ENCODE results near the gene TPM1. TPM values are rescaled to one million over a fixed set of nuclear protein-coding genes. Genes with fewer than 3 reads are reported as not detected.
A peak's percentile ranks its signal among the peaks of the same experiment; 100 is the strongest.

Gene TPM1
- polyA plus RNA-seq, 1 of the 3 experiments (the other 2 are of a cell fraction), result 1,371 TPM

DNA sequence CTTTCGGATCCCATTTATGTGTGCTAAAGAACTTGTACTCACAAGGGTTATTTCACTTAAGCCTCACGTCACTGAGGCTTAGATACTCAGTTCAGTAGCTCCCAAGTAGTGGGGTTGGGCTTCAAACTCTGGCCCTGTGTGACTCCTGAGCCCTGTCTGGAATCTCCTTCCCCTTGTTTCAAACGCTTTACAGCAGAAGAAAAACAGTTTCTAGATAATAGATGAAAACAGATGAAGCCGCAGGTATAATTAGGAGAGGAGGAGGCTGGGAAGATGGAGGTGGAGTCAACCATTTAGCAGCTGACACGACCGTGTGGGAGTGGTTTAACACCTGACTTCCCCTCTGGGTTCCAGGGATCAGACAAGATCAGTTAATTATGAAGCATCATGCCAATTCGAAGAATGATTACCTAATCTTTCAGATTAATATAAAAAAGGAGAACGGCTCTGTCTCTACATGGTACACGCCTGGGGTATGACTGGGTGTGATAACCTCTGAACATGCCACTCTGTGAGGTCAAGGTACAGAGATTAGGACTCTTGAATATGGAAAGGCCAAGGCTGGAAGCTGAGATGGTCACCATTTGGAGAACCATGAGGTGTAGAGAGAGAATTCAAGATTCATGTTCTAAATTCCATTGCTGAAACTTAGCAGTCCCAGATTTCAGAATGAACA lies 31.1 kb downstream of the TPM1 start (continued):
- TF ChIP-seq MXI1 (IDR thresholded peaks at IDR 0.05; ENCODE audit: low read depth, low read length) (no peak), TAF1 (IDR thresholded peaks at IDR 0.05; ENCODE audit: borderline replicate concordance, low read depth, low read length) (no peak), RXRA (IDR thresholded peaks at IDR 0.05; ENCODE audit: borderline replicate concordance, low read depth) (no peak), RAD21 (IDR thresholded peaks at IDR 0.05; ENCODE audit: low read length) (no peak), NRF1 (IDR thresholded peaks at IDR 0.05; ENCODE audit: low read depth, low read length) (no peak), CHD2 (IDR thresholded peaks at IDR 0.05; ENCODE audit: low read length, partially characterized antibody) (no peak), EZH2phosphoT487 (IDR thresholded peaks at IDR 0.05; ENCODE audit: borderline replicate concordance, low read depth) (no peak), TEAD4 (IDR thresholded peaks at IDR 0.05; ENCODE audit: borderline replicate concordance, insufficient read depth) (no peak), YY1 (IDR thresholded peaks at IDR 0.05; ENCODE audit: low read depth) (no peak), JUND (IDR thresholded peaks at IDR 0.05) (peak; percentile 17; the same call in 1 of the 2 replicates), RFX5 (IDR thresholded peaks at IDR 0.05; ENCODE audit: low read length) (no peak), RCOR1 (IDR thresholded peaks at IDR 0.05; ENCODE audit: low read length) (no peak), MEF2A (IDR thresholded peaks at IDR 0.05; ENCODE audit: borderline replicate concordance, low read depth) (no peak), GATA2 (CRISPR knock-in tag; IDR thresholded peaks at IDR 0.05) (no peak), NFIC (IDR thresholded peaks at IDR 0.05; ENCODE audit: borderline replicate concordance) (no peak), EP300 (IDR thresholded peaks at IDR 0.05; ENCODE audit: borderline replicate concordance in 1 of 2, low read depth in 1 of 2, low read length in 1 of 2) (no peak), FOXJ3 (CRISPR knock-in tag; IDR thresholded peaks at IDR 0.05) (no peak)
- TF ChIP-seq, protein P1, sequence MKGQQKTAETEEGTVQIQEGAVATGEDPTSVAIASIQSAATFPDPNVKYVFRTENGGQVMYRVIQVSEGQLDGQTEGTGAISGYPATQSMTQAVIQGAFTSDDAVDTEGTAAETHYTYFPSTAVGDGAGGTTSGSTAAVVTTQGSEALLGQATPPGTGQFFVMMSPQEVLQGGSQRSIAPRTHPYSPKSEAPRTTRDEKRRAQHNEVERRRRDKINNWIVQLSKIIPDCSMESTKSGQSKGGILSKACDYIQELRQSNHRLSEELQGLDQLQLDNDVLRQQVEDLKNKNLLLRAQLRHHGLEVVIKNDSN (IDR thresholded peaks at IDR 0.05; ENCODE audit: borderline replicate concordance, low read depth), result no peak
- TF ChIP-seq, protein P2, sequence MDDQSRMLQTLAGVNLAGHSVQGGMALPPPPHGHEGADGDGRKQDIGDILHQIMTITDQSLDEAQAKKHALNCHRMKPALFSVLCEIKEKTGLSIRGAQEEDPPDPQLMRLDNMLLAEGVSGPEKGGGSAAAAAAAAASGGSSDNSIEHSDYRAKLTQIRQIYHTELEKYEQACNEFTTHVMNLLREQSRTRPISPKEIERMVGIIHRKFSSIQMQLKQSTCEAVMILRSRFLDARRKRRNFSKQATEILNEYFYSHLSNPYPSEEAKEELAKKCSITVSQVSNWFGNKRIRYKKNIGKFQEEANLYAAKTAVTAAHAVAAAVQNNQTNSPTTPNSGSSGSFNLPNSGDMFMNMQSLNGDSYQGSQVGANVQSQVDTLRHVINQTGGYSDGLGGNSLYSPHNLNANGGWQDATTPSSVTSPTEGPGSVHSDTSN (IDR thresholded peaks at IDR 0.05), result peak; percentile 33; the same call in 1 of the 2 replicates
- TF ChIP-seq, protein P3, sequence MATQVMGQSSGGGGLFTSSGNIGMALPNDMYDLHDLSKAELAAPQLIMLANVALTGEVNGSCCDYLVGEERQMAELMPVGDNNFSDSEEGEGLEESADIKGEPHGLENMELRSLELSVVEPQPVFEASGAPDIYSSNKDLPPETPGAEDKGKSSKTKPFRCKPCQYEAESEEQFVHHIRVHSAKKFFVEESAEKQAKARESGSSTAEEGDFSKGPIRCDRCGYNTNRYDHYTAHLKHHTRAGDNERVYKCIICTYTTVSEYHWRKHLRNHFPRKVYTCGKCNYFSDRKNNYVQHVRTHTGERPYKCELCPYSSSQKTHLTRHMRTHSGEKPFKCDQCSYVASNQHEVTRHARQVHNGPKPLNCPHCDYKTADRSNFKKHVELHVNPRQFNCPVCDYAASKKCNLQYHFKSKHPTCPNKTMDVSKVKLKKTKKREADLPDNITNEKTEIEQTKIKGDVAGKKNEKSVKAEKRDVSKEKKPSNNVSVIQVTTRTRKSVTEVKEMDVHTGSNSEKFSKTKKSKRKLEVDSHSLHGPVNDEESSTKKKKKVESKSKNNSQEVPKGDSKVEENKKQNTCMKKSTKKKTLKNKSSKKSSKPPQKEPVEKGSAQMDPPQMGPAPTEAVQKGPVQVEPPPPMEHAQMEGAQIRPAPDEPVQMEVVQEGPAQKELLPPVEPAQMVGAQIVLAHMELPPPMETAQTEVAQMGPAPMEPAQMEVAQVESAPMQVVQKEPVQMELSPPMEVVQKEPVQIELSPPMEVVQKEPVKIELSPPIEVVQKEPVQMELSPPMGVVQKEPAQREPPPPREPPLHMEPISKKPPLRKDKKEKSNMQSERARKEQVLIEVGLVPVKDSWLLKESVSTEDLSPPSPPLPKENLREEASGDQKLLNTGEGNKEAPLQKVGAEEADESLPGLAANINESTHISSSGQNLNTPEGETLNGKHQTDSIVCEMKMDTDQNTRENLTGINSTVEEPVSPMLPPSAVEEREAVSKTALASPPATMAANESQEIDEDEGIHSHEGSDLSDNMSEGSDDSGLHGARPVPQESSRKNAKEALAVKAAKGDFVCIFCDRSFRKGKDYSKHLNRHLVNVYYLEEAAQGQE (IDR thresholded peaks at IDR 0.05; ENCODE audit: low read depth, low read length), result no peak
